Measurements from ENCODE around the gene TMEM259. TPM values are rescaled to one million over a fixed set of nuclear protein-coding genes. Genes with fewer than 3 reads are reported as not detected.

TMEM259 gene
- total and polyA plus RNA-seq, 2 of the 8 experiments (the other 6 are each of a cell fraction or from before 2014, with no cell fraction given): 140 to 243 TPM

GRCh38 chr19:973726-974563 is 47.0 kb downstream of the TMEM259 start:
- Histone ChIP-seq H3K23me2 (ENCODE audit: low read depth, low read length) (no peaks in the 10 kb centered on the region), H4K8ac (ENCODE audit: extremely low read depth, insufficient read depth, low read length) (no peak overlapping the region; the same call in 1 of the 2 replicates), H3K27ac (ENCODE audit: low read depth, low read length) (no peak overlapping the region), H3K18ac (ENCODE audit: extremely low read depth, low read length) (no peak overlapping the region), H3K23ac (ENCODE audit: insufficient read length) (no peak overlapping the region), H2AFZ (ENCODE audit: low read length) (no peak overlapping the region), H3K27me3 (replicated peaks in 1 of 4; ENCODE audit: control insufficient read depth in 3 of 4, extremely low read depth in 1 of 4, insufficient read depth in 3 of 4, low read length in 3 of 4) (no peaks in the 10 kb centered on the region), H3K56ac (replicated peaks; ENCODE audit: insufficient read length, low read depth, low read length) (no peak overlapping the region), H2BK12ac (ENCODE audit: low read depth, low read length) (no peak overlapping the region), H3K79me2 (ENCODE audit: control insufficient read depth in 1 of 2, insufficient read depth in 2 of 2, low read length in 2 of 2) (no peaks in the 10 kb centered on the region), H2AK5ac (ENCODE audit: low read depth, low read length) (no peak overlapping the region), H3K36me3 (ENCODE audit: control insufficient read depth in 2 of 4, insufficient read depth in 4 of 4, low read length in 3 of 4) (peaks cover 3 to 34% (median 17%) of the 10 kb centered on the region in 4 experiments; a peak in 6 of 8 replicates), H3K4me1 (replicated peaks in 1 of 4; ENCODE audit: control insufficient read depth in 3 of 4, insufficient read depth in 4 of 4, low read length in 3 of 4) (peaks cover 0 to 3% (median 0%) of the 10 kb centered on the region in 4 experiments; a peak in 1 of 7 replicates), H3K4me2 (ENCODE audit: insufficient read depth in 1 of 2, low read depth in 2 of 2, low read length in 2 of 2) (no peak overlapping the region), H3K4me3 (ENCODE audit: extremely low read depth in 1 of 4, insufficient read depth in 2 of 4, low read depth in 3 of 4, low read length in 4 of 4) (no peak overlapping the region), H3K9ac (replicated peaks in 1 of 4; ENCODE audit: extremely low read depth in 1 of 4, low read depth in 3 of 4, low read length in 3 of 4) (no peak overlapping the region), H3K4ac (replicated peaks; ENCODE audit: insufficient read length, low read depth, low read length) (no peak overlapping the region), H2BK120ac (replicated peaks; ENCODE audit: low read depth, low read length) (no peak overlapping the region), H2BK20ac (ENCODE audit: low read length) (no peak overlapping the region), H3K14ac (ENCODE audit: insufficient read length) (no peak overlapping the region), H2BK5ac (ENCODE audit: low read depth, low read length) (no peak overlapping the region), H4K91ac (replicated peaks; ENCODE audit: insufficient read length, low read length) (no peak overlapping the region), H2BK15ac (ENCODE audit: low read length) (no peak overlapping the region), H4K5ac (ENCODE audit: insufficient read length, low read depth, low read length) (no peak overlapping the region), H4K20me1 (replicated peaks in 1 of 2; ENCODE audit: control insufficient read depth in 1 of 2, insufficient read depth in 2 of 2, low read length in 2 of 2) (no peaks in the 10 kb centered on the region), H3K79me1 (ENCODE audit: low read depth, low read length) (no peaks in the 10 kb centered on the region), H3K9me3 (ENCODE audit: insufficient read depth in 2 of 2, low read depth in 1 of 2, low read length in 1 of 2) (peaks cover 5 to 7% of the 10 kb centered on the region in 2 experiments)
- POLR2A ChIA-PET (ENCODE audit: partially characterized antibody): interaction anchor here (0.8 to 1.5 kb wide), 4 partner anchors 10 to 46 kb away, joined by 3 to 6 read pairs (median 4); partner anchors contain the start of gene WDR18
- CTCF ChIA-PET (ENCODE audit: partially characterized antibody): interaction anchor here (0.6 to 1.1 kb wide), 5 partner anchors 8 to 51 kb away, joined by 3 to 8 read pairs (median 3); no protein-coding TSS in a partner anchor
- FAIRE-seq (no peak), DNase-seq (ENCODE audit: low read depth in 1 of 2, low spot score in 2 of 2) (no peak)
- TF ChIP-seq NRF1 (IDR thresholded peaks at IDR 0.05; ENCODE audit: low read depth, low read length): no peak
- TF ChIP-seq POLR2A (IDR thresholded peaks at IDR 0.05; ENCODE audit: control extremely low read depth in 1 of 2, low read depth in 2 of 2, low read length in 2 of 2): no peak
- TF ChIP-seq GTF2F1 (IDR thresholded peaks at IDR 0.05; ENCODE audit: borderline replicate concordance, low read depth, low read length): no peak
- no peak for TF ChIP-seq TAF7 (optimal IDR thresholded peaks at IDR 0.05; ENCODE audit: borderline replicate concordance, low read depth, low read length)
- no peak for TF ChIP-seq ASH2L (IDR thresholded peaks at IDR 0.05; ENCODE audit: low read length)
- no peak for TF ChIP-seq CTBP2 (IDR thresholded peaks at IDR 0.05; ENCODE audit: borderline replicate concordance, insufficient read depth, insufficient read length, low read length)
- TF ChIP-seq PHF8 (conservative IDR thresholded peaks at IDR 0.05; ENCODE audit: low read depth, low read length): no peak
- TF ChIP-seq KDM4A (IDR thresholded peaks at IDR 0.05; ENCODE audit: low read depth, low read length, severe bottlenecking): no peak
- WGBS, 2 experiments (ENCODE audit: extremely low coverage in 1 of 2, insufficient coverage in 1 of 2, insufficient read length in 1 of 2, insufficient replicate concordance in 2 of 2, low coverage in 1 of 2, low lambda C conversion rate in 2 of 2, missing lambda C conversion rate in 1 of 2): 92% methylated on average over 22 of the region's 29 CpGs; no CpG with 5 or more reads in 1 of the 2 experiments

Measured in H1 (cell line).